Calu3 (cell line): ENCODE measurements around the gene ENO1. TPM values are rescaled to one million over a fixed set of nuclear protein-coding genes. Genes with fewer than 3 reads are reported as not detected.
A peak's percentile ranks its signal among the peaks of the same experiment; 100 is the strongest.

Source experiments
- Bru-seq: library from RNA; stranded (reverse); fragments of 400-500 nt; gene quantifications from one replicate; lab custom pipeline; 2021; lab: Mats Ljungman, UMichigan
- BruChase-seq, 2 experiments: library from RNA; stranded (reverse); fragments of 400-500 nt; gene quantifications; one replicate each; lab custom pipeline; 2021; lab: Mats Ljungman, UMichigan
- BruUV-seq: library from RNA; stranded (reverse); fragments of 400-500 nt; replicated peaks from 2 replicates; lab custom pipeline; 2021; lab: Mats Ljungman, UMichigan
- CTCF ChIA-PET: fragments of 300-600 bp; sonication (Branson Sonifier 250); formaldehyde crosslinking; loops from one replicate; lab custom pipeline; 2022; ENCODE audit warnings: antibody characterized with exemption; lab: Charles Lee
- DNase-seq: peaks from one replicate; pipeline ENCODE4 v3.0.0; 2022
- H3K27ac Mint-ChIP-seq: one replicate; pipeline ENCODE4 v1.8.0; 2022; ENCODE audit warnings: mixed read lengths; ENCODE audit not compliant: unreplicated experiment
- H3K27me3 Mint-ChIP-seq: one replicate; pipeline ENCODE4 v1.8.0; 2022; ENCODE audit warnings: mixed read lengths; ENCODE audit not compliant: unreplicated experiment
- H3K36me3 Mint-ChIP-seq: one replicate; pipeline ENCODE4 v1.8.0; 2022; ENCODE audit warnings: mild to moderate bottlenecking, moderate library complexity, mixed read lengths; ENCODE audit not compliant: insufficient read depth, unreplicated experiment
- H3K4me1 Mint-ChIP-seq: one replicate; pipeline ENCODE4 v1.8.0; 2022; ENCODE audit warnings: mild to moderate bottlenecking, low read depth, mixed read lengths; ENCODE audit not compliant: unreplicated experiment
- H3K4me3 Mint-ChIP-seq: one replicate; pipeline ENCODE4 v1.8.0; 2022; ENCODE audit warnings: mild to moderate bottlenecking, low read depth, moderate library complexity, mixed read lengths; ENCODE audit not compliant: unreplicated experiment
- H3K9me3 Mint-ChIP-seq: one replicate; pipeline ENCODE4 v1.8.0; 2022; ENCODE audit warnings: low read depth, mixed read lengths; ENCODE audit not compliant: unreplicated experiment
- intact Hi-C: fragments of 100-400 bp; cut with micrococcal nuclease; formaldehyde crosslinking; loops from one replicate; pipeline ENCODE4 v1.10.0; 2022; ENCODE audit not compliant: unreplicated experiment
- long read RNA-seq: library from polyadenylated mRNA; stranded (forward); transcript quantifications from one replicate; pipeline ENCODE4 v2.0.0, GENCODE V29; 2022
- total RNA-seq: library from RNA; stranded (reverse); gene quantifications from 2 replicates; pipeline ENCODE4 v1.2.3, GENCODE V29; 2022
- TF ChIP-seq, protein P1 (sequence below): fragments of 200-600 bp; IDR thresholded peaks from one replicate; pipeline ENCODE4 v1.8.0; 2022; ENCODE audit warnings: antibody characterized with exemption; ENCODE audit not compliant: unreplicated experiment

The ENO1 gene
- total RNA-seq (1,000 and 1,003 TPM in 2 replicates), Bru-seq, nascent RNA (percentile 98 among the genes with signal in this experiment), BruChase-seq, experiment 1, labeled RNA remaining after a 6-hour chase (percentile 99 among the genes with signal in this experiment), BruChase-seq, experiment 2, labeled RNA remaining after a 2-hour chase (percentile 97 among the genes with signal in this experiment)
- long read RNA-seq, transcript ENO1-201 (12 exons, 1,781 nt): major isoform, 1,984 of 2,129 reads
- long read RNA-seq, transcript ENO1-203 (9 exons, 2,548 nt): minor isoform, 9 of 2,129 reads
- long read RNA-seq, partial matches to known transcripts: 83 of 2,129 reads
- long read RNA-seq, other reads (novel, unspliced or antisense): 52 of 2,129 reads

DNA sequence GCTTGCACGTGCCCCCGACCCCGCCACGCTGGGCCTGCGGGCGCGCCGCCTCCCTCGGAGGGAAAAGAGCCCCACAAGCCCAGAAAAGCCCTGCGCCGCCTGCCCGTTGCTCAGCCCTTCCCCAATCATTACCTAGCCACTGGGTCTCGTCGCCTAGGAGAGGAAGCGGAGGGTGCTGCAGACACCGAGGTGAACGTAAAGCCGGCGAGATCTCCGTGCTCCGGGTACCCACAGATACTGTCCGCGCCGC lies at the start of gene ENO1:
ENO1 (minus strand) TSS at position 239 of the 250 bp plus-strand sequence. CDS start 3,778 bp downstream, outside the sequence.
- TF ChIP-seq, protein P1, sequence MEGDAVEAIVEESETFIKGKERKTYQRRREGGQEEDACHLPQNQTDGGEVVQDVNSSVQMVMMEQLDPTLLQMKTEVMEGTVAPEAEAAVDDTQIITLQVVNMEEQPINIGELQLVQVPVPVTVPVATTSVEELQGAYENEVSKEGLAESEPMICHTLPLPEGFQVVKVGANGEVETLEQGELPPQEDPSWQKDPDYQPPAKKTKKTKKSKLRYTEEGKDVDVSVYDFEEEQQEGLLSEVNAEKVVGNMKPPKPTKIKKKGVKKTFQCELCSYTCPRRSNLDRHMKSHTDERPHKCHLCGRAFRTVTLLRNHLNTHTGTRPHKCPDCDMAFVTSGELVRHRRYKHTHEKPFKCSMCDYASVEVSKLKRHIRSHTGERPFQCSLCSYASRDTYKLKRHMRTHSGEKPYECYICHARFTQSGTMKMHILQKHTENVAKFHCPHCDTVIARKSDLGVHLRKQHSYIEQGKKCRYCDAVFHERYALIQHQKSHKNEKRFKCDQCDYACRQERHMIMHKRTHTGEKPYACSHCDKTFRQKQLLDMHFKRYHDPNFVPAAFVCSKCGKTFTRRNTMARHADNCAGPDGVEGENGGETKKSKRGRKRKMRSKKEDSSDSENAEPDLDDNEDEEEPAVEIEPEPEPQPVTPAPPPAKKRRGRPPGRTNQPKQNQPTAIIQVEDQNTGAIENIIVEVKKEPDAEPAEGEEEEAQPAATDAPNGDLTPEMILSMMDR: no peak
- no peak for DNase-seq
- no TSS peak for BruUV-seq
- CTCF ChIA-PET: no interaction called here
- intact Hi-C loops: no loop called here
- H3K9me3 Mint-ChIP-seq: no peaks in the 10 kb centered on the region
- H3K27me3 Mint-ChIP-seq: no peaks in the 10 kb centered on the region
- H3K4me1 Mint-ChIP-seq: peaks cover 35% of the 10 kb centered on the region
- H3K27ac Mint-ChIP-seq: peak within 1 kb of the TSS; percentile 99
- peak within 1 kb of the TSS; percentile 76 for H3K4me3 Mint-ChIP-seq
- peaks cover 75% of the 10 kb centered on the region for H3K36me3 Mint-ChIP-seq

DNA sequence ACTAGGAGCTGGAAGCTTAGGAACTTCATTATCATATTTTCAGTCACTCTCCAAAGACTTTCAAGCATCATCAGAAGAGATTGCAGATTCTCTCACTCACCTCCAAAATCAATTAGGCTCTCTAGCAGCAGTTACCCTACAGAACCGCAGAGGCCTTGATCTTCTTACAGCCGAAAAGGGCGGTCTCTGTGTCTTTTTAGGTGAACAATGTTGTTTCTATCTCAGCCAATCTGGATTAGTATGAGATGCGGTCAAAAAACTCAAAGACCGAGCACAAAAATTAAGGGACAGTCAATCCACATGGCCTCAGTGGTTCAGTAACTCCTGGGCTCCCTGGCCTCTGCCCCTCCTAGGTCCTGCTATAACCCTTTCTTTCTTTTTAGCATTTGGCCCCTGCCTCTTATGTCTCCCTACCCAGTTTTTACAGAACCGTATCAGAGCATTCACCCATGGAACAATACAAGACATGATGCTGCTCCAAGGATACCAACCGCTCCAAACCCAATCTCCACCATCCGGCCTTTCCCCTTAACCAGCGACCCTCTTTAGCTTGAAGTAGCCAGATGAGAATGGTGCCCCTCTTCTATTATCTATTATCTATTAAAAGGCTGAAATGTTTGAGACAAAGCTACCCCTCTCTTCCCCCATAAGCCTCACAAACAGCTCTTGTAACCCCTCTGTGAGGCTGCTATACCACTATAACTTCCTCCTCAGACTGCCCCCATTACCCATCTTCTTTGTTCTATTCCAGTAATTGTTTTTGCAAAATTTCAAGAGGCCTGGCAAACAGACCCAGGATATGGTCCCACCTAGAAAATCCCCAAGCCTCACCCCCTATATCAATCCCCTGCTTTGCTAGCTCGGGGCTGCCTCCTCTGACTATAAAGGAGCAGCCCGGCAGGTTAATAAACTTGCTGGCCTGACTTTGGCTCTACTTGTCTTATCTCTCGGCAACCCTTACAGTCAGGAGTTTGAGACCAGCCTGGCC lies 48.5 kb upstream of the ENO1 start:
- TF ChIP-seq, protein P1: no peak
- Mint-ChIP-seq H3K9me3 (no peaks in the 10 kb centered on the region), H3K36me3 (no peaks in the 10 kb centered on the region), H3K27ac (no peak overlapping the region), H3K4me1 (no peaks in the 10 kb centered on the region), H3K27me3 (peaks cover 6% of the 10 kb centered on the region), H3K4me3 (no peak overlapping the region)
- DNase-seq: no peak
- no TSS peak for BruUV-seq
- CTCF ChIA-PET: no interaction called here
- intact Hi-C loops: loop anchor here (10.0 kb wide), 1 partner anchor 168 kb away; no protein-coding TSS in a partner anchor

DNA sequence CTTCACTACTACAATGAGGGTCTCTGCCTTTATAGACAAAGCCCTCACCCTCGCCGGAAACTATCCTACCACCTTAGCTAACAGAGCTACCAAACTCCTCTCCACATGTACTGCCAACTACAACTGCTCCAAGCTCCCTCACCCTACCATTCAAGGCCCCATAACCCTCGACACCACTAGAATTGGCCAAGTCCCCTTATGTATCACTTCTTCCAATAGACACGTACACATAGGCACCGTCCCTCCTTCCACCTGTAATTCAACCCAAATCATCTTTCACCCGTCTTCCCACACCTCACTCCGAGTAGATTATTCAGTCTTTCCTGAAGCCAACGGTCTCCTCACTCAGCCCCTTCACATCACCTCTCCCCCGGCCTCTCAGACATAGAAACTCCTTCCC lies 47.5 kb upstream of the ENO1 start:
- TF ChIP-seq, protein P1: no peak
- Mint-ChIP-seq H3K27me3 (peaks cover 17% of the 10 kb centered on the region), H3K4me1 (no peaks in the 10 kb centered on the region), H3K9me3 (no peaks in the 10 kb centered on the region), H3K27ac (no peak overlapping the region), H3K4me3 (no peak overlapping the region), H3K36me3 (no peaks in the 10 kb centered on the region)
- BruUV-seq: no TSS peak
- intact Hi-C loops: loop anchor here (10.0 kb wide), 1 partner anchor 169 kb away; no protein-coding TSS in a partner anchor
- CTCF ChIA-PET: no interaction called here
- DNase-seq: no peak

DNA sequence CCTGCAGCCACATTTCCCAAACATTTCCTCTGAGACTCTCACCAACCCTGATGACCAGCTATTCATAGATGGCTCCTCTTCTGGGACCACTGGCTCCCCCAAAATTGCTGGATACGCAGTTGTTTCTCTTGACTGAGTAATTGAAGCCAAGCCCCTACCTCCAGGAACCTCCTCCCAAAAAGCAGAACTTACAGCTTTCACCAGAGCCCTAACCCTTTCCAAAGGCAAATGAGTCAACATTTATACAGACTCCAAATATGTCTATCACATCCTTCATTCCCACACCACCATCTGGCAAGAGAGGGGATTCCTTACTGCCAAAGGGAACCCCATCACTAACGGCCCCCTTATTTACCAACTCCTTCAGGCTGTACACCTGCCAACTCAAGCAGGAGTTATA lies 46.9 kb upstream of the ENO1 start:
- H3K4me1 Mint-ChIP-seq: no peaks in the 10 kb centered on the region
- no TSS peak for BruUV-seq
- peaks cover 18% of the 10 kb centered on the region for H3K27me3 Mint-ChIP-seq
- H3K36me3 Mint-ChIP-seq: no peaks in the 10 kb centered on the region
- intact Hi-C loops: loop anchor here (10.0 kb wide), 1 partner anchor 169 kb away; no protein-coding TSS in a partner anchor
- H3K4me3 Mint-ChIP-seq: no peak overlapping the region
- DNase-seq: no peak
- no peaks in the 10 kb centered on the region for H3K9me3 Mint-ChIP-seq
- TF ChIP-seq, protein P1: no peak
- H3K27ac Mint-ChIP-seq: no peak overlapping the region
- CTCF ChIA-PET: no interaction called here
